Esophagus squamous epithelium (tissue), 5 donors: ENCODE results near the gene SIGLEC9. TPM values are rescaled to one million over a fixed set of nuclear protein-coding genes. Genes with fewer than 3 reads are reported as not detected.

ENCODE experiments used
- DNase-seq: peaks from one replicate; lab custom pipeline; 2025; lab: John Stamatoyannopoulos, UW
- H3K27ac ChIP-seq, 4 donors: fragments of 200-600 bp; sonication (generic); one replicate each; pipeline ENCODE4 v1.5.1; 2016 to 2019; ENCODE audit warnings: mild to moderate bottlenecking in 1 of 4
- H3K27me3 ChIP-seq, 4 donors: fragments of 200-600 bp; sonication (generic); 1 replicate in 3 of 4; 2 replicates in 1 of 4; pipeline versions ENCODE4 v1.5.1 to v1.6.0; 2017 to 2021; ENCODE audit warnings: antibody characterized with exemption in 1 of 4
- H3K36me3 ChIP-seq, 3 donors: fragments of 200-600 bp; sonication (generic); one replicate each; pipeline ENCODE4 v1.5.1; 2016 to 2019
- H3K4me1 ChIP-seq, 3 donors: fragments of 200-600 bp; sonication (generic); one replicate each; pipeline ENCODE4 v1.5.1; 2017 to 2019
- H3K4me3 ChIP-seq, 4 donors: fragments of 200-600 bp; sonication (generic); 1 replicate in 3 of 4; 2 replicates in 1 of 4; pipeline ENCODE4 v1.5.1; 2016 to 2019; ENCODE audit warnings: mild to moderate bottlenecking in 2 of 4, moderate library complexity in 1 of 4
- H3K9me3 ChIP-seq, 3 donors: fragments of 200-600 bp; sonication (generic); one replicate each; pipeline ENCODE4 v1.5.1; 2016 to 2019
- CTCF ChIP-seq, 6 experiments: fragments of 450-650 bp in 4 of 6; fragments of 200-600 bp in 2 of 6; sonication (generic) in 2 of 6; IDR thresholded peaks; one replicate each; pipeline ENCODE4 v1.5.1; 2016 to 2019; ENCODE audit warnings: antibody characterized with exemption in 6 of 6, mild to moderate bottlenecking in 4 of 6, moderate library complexity in 4 of 6
- POLR2A ChIP-seq, 4 donors: fragments of 450-650 bp; IDR thresholded peaks; one replicate each; pipeline ENCODE4 v1.6.1; 2017; ENCODE audit warnings: antibody characterized with exemption in 4 of 4, mild to moderate bottlenecking in 4 of 4, moderate library complexity in 3 of 4
- WGBS, 2 donors: methylation state at CpG; one replicate each; pipeline ENCODE4 v1.1.5; 2018; 5-methylcytosine and 5-hydroxymethylcytosine counted together
- intact Hi-C: fragments of 100-400 bp; cut with DNase I; formaldehyde crosslinking; loops from one replicate; pipeline ENCODE4 v1.15.0; 2022
- total RNA-seq, 4 donors: library from RNA; depleted of rRNA; stranded (reverse); fragments of >200 nt; gene quantifications; one replicate each; pipeline ENCODE4 v1.1.0, GENCODE V29; 2016
- donor health status: DM: yes; HTN: yes; CAD: no.

SIGLEC9 gene
- total RNA-seq, 4 donors from 2014 or later, result 0.49 to 4.4 (median 2.4) TPM

GRCh38 chr19:51084505-51084904, 40.2 kb upstream of the SIGLEC9 start:
- H3K4me3 ChIP-seq, result no peak overlapping the region
- H3K9me3 ChIP-seq, result no peaks in the 10 kb centered on the region
- no peak for DNase-seq
- peaks cover 0 to 3% (median 0%) of the 10 kb centered on the region in 3 donors for H3K4me1 ChIP-seq
- 72 to 88% methylated on average over 4 to 5 of the region's 7 CpGs for WGBS, 2 donors
- intact Hi-C loops, result no loop called here
- TF ChIP-seq CTCF (IDR thresholded peaks at IDR 0.05) (no peak), POLR2A (IDR thresholded peaks at IDR 0.05) (no peak)
- peaks cover 0 to 18% (median 0%) of the 10 kb centered on the region in 4 donors for H3K27me3 ChIP-seq
- H3K36me3 ChIP-seq, result no peaks in the 10 kb centered on the region
- no peak overlapping the region for H3K27ac ChIP-seq

GRCh38 chr19:51086153-51086850, 38.4 kb upstream of the SIGLEC9 start:
- Histone ChIP-seq H3K27ac (no peak overlapping the region), H3K9me3 (no peaks in the 10 kb centered on the region), H3K4me1 (no peaks in the 10 kb centered on the region), H3K36me3 (no peaks in the 10 kb centered on the region), H3K27me3 (peaks cover 0 to 18% (median 0%) of the 10 kb centered on the region in 4 donors), H3K4me3 (no peak overlapping the region)
- TF ChIP-seq POLR2A (IDR thresholded peaks at IDR 0.05), result no peak
- no peak for TF ChIP-seq CTCF (IDR thresholded peaks at IDR 0.05)
- DNase-seq, result no peak
- intact Hi-C loops, result no loop called here
- WGBS, 2 donors, result 78 to 85% methylated on average over 14 to 18 of the region's 18 CpGs

DNA sequence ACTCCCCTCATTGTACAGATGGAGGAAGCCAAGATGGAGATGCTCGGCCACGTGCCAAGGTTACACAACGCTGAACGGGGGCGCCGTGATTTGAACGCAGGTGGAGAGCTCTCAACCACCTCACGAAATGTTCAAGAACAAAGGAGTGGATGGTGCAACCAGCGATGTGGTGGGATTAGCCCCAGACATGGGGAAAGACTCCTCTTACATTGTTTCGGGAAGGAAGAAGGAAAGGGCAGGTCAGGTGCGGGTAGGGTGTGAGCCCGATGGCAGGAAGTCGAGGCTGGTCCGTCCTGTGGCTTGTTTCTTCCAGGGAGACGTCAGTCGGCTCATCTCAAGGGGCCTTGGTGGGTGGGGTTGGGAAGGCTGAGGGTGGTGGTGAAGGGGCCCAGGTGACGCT, 34.9 kb upstream of the SIGLEC9 start:
- intact Hi-C loops, result loop anchor here (5.0 kb wide), 1 partner anchor 67 kb away; no protein-coding TSS in a partner anchor
- DNase-seq, result no peak
- H3K27ac ChIP-seq, result no peak overlapping the region
- H3K4me1 ChIP-seq, result peaks cover 0 to 28% (median 9%) of the 10 kb centered on the region in 3 donors
- TF ChIP-seq POLR2A (IDR thresholded peaks at IDR 0.05) (no peak), CTCF (IDR thresholded peaks at IDR 0.05) (no peak)
- H3K9me3 ChIP-seq, result no peaks in the 10 kb centered on the region
- H3K36me3 ChIP-seq, result no peaks in the 10 kb centered on the region
- WGBS, 2 donors, result 84 to 87% methylated on average over 15 to 17 of the region's 17 CpGs
- no peaks in the 10 kb centered on the region for H3K27me3 ChIP-seq
- H3K4me3 ChIP-seq, result no peak overlapping the region

- Histone ChIP-seq H3K36me3 (no peaks in the 10 kb centered on the region), H3K4me3 (no peak overlapping the region), H3K4me1 (peaks cover 0 to 34% (median 9%) of the 10 kb centered on the region in 3 donors), H3K9me3 (no peaks in the 10 kb centered on the region), H3K27ac (no peak overlapping the region), H3K27me3 (no peaks in the 10 kb centered on the region)
- intact Hi-C loops, result loop anchor here (5.0 kb wide), 1 partner anchor 68 kb away; no protein-coding TSS in a partner anchor
- TF ChIP-seq POLR2A (IDR thresholded peaks at IDR 0.05) (no peak), CTCF (IDR thresholded peaks at IDR 0.05) (no peak)
- no peak for DNase-seq
- 66 to 81% methylated on average over 7 to 8 of the region's 8 CpGs for WGBS, 2 donors
Observed at GRCh38 chr19:51090471-51090870, 34.2 kb upstream of the SIGLEC9 start.

- no peak for DNase-seq
- intact Hi-C loops, result loop anchor here (5.0 kb wide), 1 partner anchor 69 kb away; no protein-coding TSS in a partner anchor
- Histone ChIP-seq H3K9me3 (no peaks in the 10 kb centered on the region), H3K27me3 (no peaks in the 10 kb centered on the region), H3K36me3 (no peaks in the 10 kb centered on the region), H3K4me3 (no peak overlapping the region), H3K27ac (no peak overlapping the region), H3K4me1 (peaks cover 0 to 34% (median 9%) of the 10 kb centered on the region in 3 donors)
- no peak for TF ChIP-seq CTCF (IDR thresholded peaks at IDR 0.05)
- no peak for TF ChIP-seq POLR2A (IDR thresholded peaks at IDR 0.05)
- WGBS, 2 donors, result 81 to 83% methylated on average over 10 of the region's 10 CpGs
Observed at GRCh38 chr19:51091126-51091525, 33.6 kb upstream of the SIGLEC9 start.
